Neural progenitor cell (in vitro differentiated cells): ENCODE results near the gene PPM1E. TPM values are rescaled to one million over a fixed set of nuclear protein-coding genes. Genes with fewer than 3 reads are reported as not detected.

Source experiments
- DNase-seq: peaks from one replicate; pipeline ENCODE4 v3.0.0-alpha.2; 2016; ENCODE audit warnings: low spot score
- H2AFZ ChIP-seq: fragments of 200-600 bp; sonication (generic); replicated peaks from 2 replicates; pipeline ENCODE4 v1.6.1; 2016; ENCODE audit warnings: antibody characterized with exemption
- H3F3A ChIP-seq: fragments of 200-600 bp; sonication (generic); 2 replicates; pipeline ENCODE4 v1.6.1; 2016; ENCODE audit warnings: antibody characterized with exemption, low read depth
- H3K27ac ChIP-seq: fragments of 200-600 bp; sonication (generic); 2 replicates; pipeline ENCODE4 v1.5.1; 2016; ENCODE audit warnings: mild to moderate bottlenecking
- H3K27me3 ChIP-seq: fragments of 200-600 bp; sonication (generic); 2 replicates; pipeline ENCODE4 v1.6.1; 2016; ENCODE audit warnings: mild to moderate bottlenecking, moderate library complexity
- H3K36me3 ChIP-seq: fragments of 200-600 bp; sonication (generic); 2 replicates; pipeline ENCODE4 v1.5.1; 2016
- H3K4me1 ChIP-seq: fragments of 200-600 bp; sonication (generic); 2 replicates; pipeline ENCODE4 v1.6.1; 2016; ENCODE audit warnings: mixed run types
- H3K4me2 ChIP-seq: fragments of 200-600 bp; sonication (generic); 2 replicates; pipeline ENCODE4 v1.6.1; 2016
- H3K4me3 ChIP-seq: fragments of 200-600 bp; sonication (generic); 2 replicates; pipeline ENCODE4 v1.5.1; 2016
- H3K79me2 ChIP-seq: fragments of 200-600 bp; sonication (generic); 2 replicates; pipeline ENCODE4 v1.6.1; 2016; ENCODE audit warnings: low read depth
- H3K9ac ChIP-seq: fragments of 200-600 bp; sonication (generic); 2 replicates; pipeline ENCODE4 v1.6.1; 2016
- H3K9me3 ChIP-seq: fragments of 200-600 bp; sonication (generic); 2 replicates; pipeline ENCODE4 v1.5.1; 2016; ENCODE audit warnings: low read depth
- H4K20me1 ChIP-seq: fragments of 200-600 bp; sonication (generic); 2 replicates; pipeline ENCODE4 v1.6.1; 2016; ENCODE audit warnings: low read depth
- H3K27ac Mint-ChIP-seq: 3 replicates; pipeline ENCODE4 v1.8.0; 2021; ENCODE audit warnings: mixed read lengths
- H3K27me3 Mint-ChIP-seq: 2 replicates; pipeline ENCODE4 v1.8.0; 2022; ENCODE audit warnings: low read depth, mild to moderate bottlenecking, inconsistent platforms, moderate library complexity, mixed read lengths; ENCODE audit not compliant: insufficient read depth
- H3K36me3 Mint-ChIP-seq: 3 replicates; pipeline ENCODE4 v1.8.0; 2021; ENCODE audit warnings: mixed read lengths
- H3K4me1 Mint-ChIP-seq: 3 replicates; pipeline ENCODE4 v1.8.0; 2021; ENCODE audit warnings: mixed read lengths
- H3K4me3 Mint-ChIP-seq: 3 replicates; pipeline ENCODE4 v1.8.0; 2021; ENCODE audit warnings: mild to moderate bottlenecking, moderate library complexity, mixed read lengths
- H3K9me3 Mint-ChIP-seq: 3 replicates; pipeline ENCODE4 v1.8.0; 2020; ENCODE audit warnings: mixed read lengths
- CTCF ChIP-seq: fragments of 200-600 bp; sonication (generic); IDR thresholded peaks from 2 replicates; pipeline ENCODE4 v1.5.1; 2017; ENCODE audit warnings: antibody characterized with exemption, mild to moderate bottlenecking
- EZH2 ChIP-seq: fragments of 200-600 bp; sonication (generic); IDR thresholded peaks from 2 replicates; pipeline ENCODE4 v1.6.1; 2017; ENCODE audit warnings: antibody characterized with exemption, mild to moderate bottlenecking, moderate library complexity
- EZH2phosphoT487 ChIP-seq: fragments of 200-600 bp; sonication (generic); IDR thresholded peaks from 2 replicates; pipeline ENCODE4 v1.6.1; 2017; ENCODE audit warnings: antibody characterized with exemption
- total RNA-seq: library from RNA; depleted of rRNA; stranded (reverse); fragments of >200 nt; gene quantifications from 2 replicates; pipeline ENCODE4 v1.2.3, GENCODE V29; 2015; ENCODE audit warnings: low replicate concordance

PPM1E gene
- total RNA-seq, 1 donor from 2014 or later: 18.8 TPM

- Histone ChIP-seq H3K27me3 (no peaks in the 10 kb centered on the region), H3K79me2 (no peaks in the 10 kb centered on the region), H3K27ac (no peak overlapping the region), H2AFZ (no peak overlapping the region), H3F3A (no peaks in the 10 kb centered on the region), H3K9me3 (no peaks in the 10 kb centered on the region), H3K9ac (no peak overlapping the region), H3K4me1 (no peaks in the 10 kb centered on the region), H3K36me3 (no peaks in the 10 kb centered on the region), H4K20me1 (no peaks in the 10 kb centered on the region), H3K4me2 (no peak overlapping the region), H3K4me3 (no peak overlapping the region)
- Mint-ChIP-seq H3K4me3 (no peak overlapping the region), H3K4me1 (no peaks in the 10 kb centered on the region), H3K36me3 (no peaks in the 10 kb centered on the region), H3K27ac (no peak overlapping the region), H3K9me3 (no peaks in the 10 kb centered on the region), H3K27me3 (peaks cover 4% of the 10 kb centered on the region)
- no peak for DNase-seq
- TF ChIP-seq EZH2 (no peak), CTCF (no peak), EZH2phosphoT487 (no peak)
These were observed 115.1 kb downstream of the PPM1E start for GRCh38 chr17:58870747-58871146.

- H3K27ac Mint-ChIP-seq: no peak overlapping the region
- no peak overlapping the region for H2AFZ ChIP-seq
These were observed 118.3 kb downstream of the PPM1E start for GRCh38 chr17:58873926-58874325.

DNA sequence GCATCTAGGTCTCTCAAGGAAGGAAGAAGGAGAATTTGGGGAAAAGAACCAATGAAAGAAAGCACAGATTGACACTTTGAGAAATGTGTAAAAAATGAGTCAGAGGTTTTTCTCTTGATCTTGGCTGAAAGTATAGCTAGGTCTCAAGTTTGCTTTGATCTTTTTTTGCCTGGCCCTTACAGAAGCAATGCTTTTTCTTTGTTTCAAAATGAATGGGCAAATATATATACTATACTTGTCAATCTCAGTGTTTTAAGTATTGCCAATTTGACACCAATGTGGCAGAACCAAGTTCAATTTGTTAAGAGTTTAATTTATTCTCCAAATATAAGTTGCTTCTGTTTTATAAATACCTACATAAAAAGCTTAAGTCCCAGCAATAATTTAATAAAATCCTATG, 119.6 kb downstream of the PPM1E start:
- no peaks in the 10 kb centered on the region for H3K4me1 Mint-ChIP-seq

More at GRCh38 chr17:58873926-58874325, 118.3 kb downstream of the PPM1E start:
- Mint-ChIP-seq H3K4me1 (no peaks in the 10 kb centered on the region), H3K9me3 (no peaks in the 10 kb centered on the region), H3K36me3 (no peaks in the 10 kb centered on the region), H3K4me3 (no peak overlapping the region), H3K27me3 (peaks cover 4% of the 10 kb centered on the region)
- no peaks in the 10 kb centered on the region for H3K9me3 ChIP-seq
- no peaks in the 10 kb centered on the region for H4K20me1 ChIP-seq
- H3K27me3 ChIP-seq: no peaks in the 10 kb centered on the region
- H3K27ac ChIP-seq: no peak overlapping the region
- H3K79me2 ChIP-seq: no peaks in the 10 kb centered on the region
- no peaks in the 10 kb centered on the region for H3K4me1 ChIP-seq
- H3K9ac ChIP-seq: no peak overlapping the region
- H3K36me3 ChIP-seq: no peaks in the 10 kb centered on the region
- H3F3A ChIP-seq: no peaks in the 10 kb centered on the region
- H3K4me3 ChIP-seq: no peak overlapping the region
- DNase-seq: no peak
- H3K4me2 ChIP-seq: no peak overlapping the region
- TF ChIP-seq CTCF (no peak), EZH2phosphoT487 (no peak), EZH2 (no peak)

More for the DNA sequence above, 119.6 kb downstream of the PPM1E start:
- Histone ChIP-seq H3K4me2 (no peak overlapping the region), H3K4me3 (no peak overlapping the region), H4K20me1 (no peaks in the 10 kb centered on the region), H3K27ac (no peak overlapping the region), H3K27me3 (no peaks in the 10 kb centered on the region), H3K9ac (no peak overlapping the region), H2AFZ (no peak overlapping the region), H3K36me3 (no peaks in the 10 kb centered on the region), H3K79me2 (no peaks in the 10 kb centered on the region), H3K4me1 (no peaks in the 10 kb centered on the region), H3K9me3 (no peaks in the 10 kb centered on the region), H3F3A (no peaks in the 10 kb centered on the region)
- Mint-ChIP-seq H3K9me3 (no peaks in the 10 kb centered on the region), H3K27me3 (no peaks in the 10 kb centered on the region), H3K36me3 (no peaks in the 10 kb centered on the region), H3K4me3 (no peak overlapping the region), H3K27ac (no peak overlapping the region)
- TF ChIP-seq EZH2phosphoT487 (no peak), CTCF (no peak), EZH2 (no peak)
- DNase-seq: no peak
